ENCODE data around the gene GXYLT2. TPM values are rescaled to one million over a fixed set of nuclear protein-coding genes. Genes with fewer than 3 reads are reported as not detected.
A peak's percentile ranks its signal among the peaks of the same experiment; 100 is the strongest.

The GXYLT2 gene
- total and polyA plus RNA-seq, 2 of the 13 experiments (the other 11 are each of a cell fraction or from before 2014, with no cell fraction given): 4.3 to 6.9 TPM

GRCh38 chr3:72938471-72939265 is 50.8 kb downstream of the GXYLT2 start (continued):
- TF ChIP-seq TFDP2 (CRISPR knock-in tag; IDR thresholded peaks at IDR 0.05) (peak; percentile 45; the same call in 1 of the 2 replicates), ZNF124 (CRISPR knock-in tag; IDR thresholded peaks at IDR 0.05) (0 out of 2 replicates have a peak, but pooled peaks have one; percentile 42), ATAD3A (CRISPR knock-in tag; IDR thresholded peaks at IDR 0.05) (no peak), DMTF1 (CRISPR knock-in tag; IDR thresholded peaks at IDR 0.05) (no peak), TARDBP (CRISPR knock-in tag; IDR thresholded peaks at IDR 0.05) (peak; percentile 74), JUN (CRISPR knock-in tag; IDR thresholded peaks at IDR 0.05) (0 out of 2 replicates have a peak, but pooled peaks have one; percentile 37), ZNF614 (CRISPR knock-in tag; IDR thresholded peaks at IDR 0.05; ENCODE audit: borderline replicate concordance) (peak; percentile 66; the same call in 1 of the 2 replicates), ZFP1 (CRISPR knock-in tag; IDR thresholded peaks at IDR 0.05) (0 out of 2 replicates have a peak, but pooled peaks have one; percentile 57), BORCS8-MEF2B (CRISPR knock-in tag; IDR thresholded peaks at IDR 0.05) (0 out of 2 replicates have a peak, but pooled peaks have one; percentile 37), MED1 (CRISPR knock-in tag; IDR thresholded peaks at IDR 0.05) (no peak), SOX5 (CRISPR knock-in tag; IDR thresholded peaks at IDR 0.05; ENCODE audit: borderline replicate concordance) (no peak), POGK (CRISPR knock-in tag; conservative IDR thresholded peaks at IDR 0.05) (0 out of 2 replicates have a peak, but pooled peaks have one; percentile 39), ZNF781 (CRISPR knock-in tag; IDR thresholded peaks at IDR 0.05; ENCODE audit: borderline replicate concordance, not compliant biosample characterization) (peak; percentile 26), ZBTB8A (CRISPR knock-in tag; IDR thresholded peaks at IDR 0.05; ENCODE audit: borderline replicate concordance, low read depth) (no peak), ZNF138 (CRISPR knock-in tag; IDR thresholded peaks at IDR 0.05; ENCODE audit: low read depth) (no peak), ZNF772 (CRISPR knock-in tag; IDR thresholded peaks at IDR 0.05) (no peak), ZMYM4 (CRISPR knock-in tag; IDR thresholded peaks at IDR 0.05) (peak; percentile 55), ZBTB42 (CRISPR knock-in tag; IDR thresholded peaks at IDR 0.05) (no peak), MIER3 (CRISPR knock-in tag; IDR thresholded peaks at IDR 0.05; ENCODE audit: borderline replicate concordance) (peak; percentile 29; the same call in 1 of the 2 replicates), DRAP1 (CRISPR knock-in tag; IDR thresholded peaks at IDR 0.05) (0 out of 2 replicates have a peak, but pooled peaks have one; percentile 30)

All from HepG2 (cell line).